ENCODE measurements around the gene C1QL4.

The C1QL4 gene

GRCh38 chr12:49347311-49348193 is 10.6 kb upstream of the C1QL4 start:
- peak; percentile 47 to 64 for DNase-seq (ENCODE audit: low read depth in 2 of 2)

- DNase-seq (ENCODE audit: low read depth in 2 of 2), result no peak
Observed at GRCh38 chr12:49346659-49347310, 9.8 kb upstream of the C1QL4 start, which contains the start of gene DNAJC22. DNAJC22 (plus strand) TSS chr12:49346888; CDS start chr12:49348873, 1,985 bp downstream.

GRCh38 chr12:49345825-49346658 is 9.1 kb upstream of the C1QL4 start:
- DNase-seq (ENCODE audit: low read depth in 2 of 2), result no peak

GRCh38 chr12:49345051-49345824 is 8.2 kb upstream of the C1QL4 start:
- DNase-seq (ENCODE audit: low read depth in 2 of 2), result no peak

GRCh38 chr12:49344486-49345050 is 7.6 kb upstream of the C1QL4 start:
- DNase-seq (ENCODE audit: low read depth in 2 of 2), result no peak

GRCh38 chr12:49342914-49343731 is 6.1 kb upstream of the C1QL4 start:
- DNase-seq (ENCODE audit: low read depth in 2 of 2), result peak in 1 of 2 experiments; percentile 22

- peak; percentile 51 to 83 for DNase-seq (ENCODE audit: low read depth in 2 of 2)
Observed at GRCh38 chr12:49342066-49342913, 5.3 kb upstream of the C1QL4 start.

GRCh38 chr12:49341777-49342065 is 4.7 kb upstream of the C1QL4 start:
- DNase-seq (ENCODE audit: low read depth in 2 of 2), result no peak

GRCh38 chr12:49340971-49341776 is 4.2 kb upstream of the C1QL4 start:
- DNase-seq (ENCODE audit: low read depth in 2 of 2), result no peak

GRCh38 chr12:49340095-49340870 is 3.3 kb upstream of the C1QL4 start:
- no peak for DNase-seq (ENCODE audit: low read depth in 2 of 2)

GRCh38 chr12:49339464-49339861 is 2.5 kb upstream of the C1QL4 start:
- DNase-seq (ENCODE audit: low read depth in 2 of 2), result no peak

- no peak for DNase-seq (ENCODE audit: low read depth in 2 of 2)
Observed at GRCh38 chr12:49338830-49339463, 2.0 kb upstream of the C1QL4 start.

- no peak for DNase-seq (ENCODE audit: low read depth in 2 of 2)
Observed at GRCh38 chr12:49335955-49336644, 888 bp downstream of the C1QL4 start.

- no peak for DNase-seq (ENCODE audit: low read depth in 2 of 2)
Observed at GRCh38 chr12:49335118-49335954, 1.7 kb downstream of the C1QL4 start.

GRCh38 chr12:49334681-49335080 is 2.3 kb downstream of the C1QL4 start:
- no peak for DNase-seq (ENCODE audit: low read depth in 2 of 2)

- DNase-seq (ENCODE audit: low read depth in 2 of 2), result no peak
Observed at GRCh38 chr12:49334226-49334625, 2.8 kb downstream of the C1QL4 start.

Data from stimulated activated CD4-positive, alpha-beta T cell treated with anti-CD3 and anti-CD28 coated beads, Interleukin-12 subunit alpha, Interleukin-12 subunit beta, amount 100 ng/mL, for 24 hours (primary cell).